ENCODE measurements around the gene HELQ. TPM values are rescaled to one million over a fixed set of nuclear protein-coding genes. Genes with fewer than 3 reads are reported as not detected.
A peak's percentile ranks its signal among the peaks of the same experiment; 100 is the strongest.

The HELQ gene
- total and polyA plus RNA-seq, 9 of the 15 experiments (the other 6 are each of a cell fraction or from before 2014, with no cell fraction given), result 3.5 to 15.2 (median 11.9) TPM

- TF ChIP-seq, protein P1, sequence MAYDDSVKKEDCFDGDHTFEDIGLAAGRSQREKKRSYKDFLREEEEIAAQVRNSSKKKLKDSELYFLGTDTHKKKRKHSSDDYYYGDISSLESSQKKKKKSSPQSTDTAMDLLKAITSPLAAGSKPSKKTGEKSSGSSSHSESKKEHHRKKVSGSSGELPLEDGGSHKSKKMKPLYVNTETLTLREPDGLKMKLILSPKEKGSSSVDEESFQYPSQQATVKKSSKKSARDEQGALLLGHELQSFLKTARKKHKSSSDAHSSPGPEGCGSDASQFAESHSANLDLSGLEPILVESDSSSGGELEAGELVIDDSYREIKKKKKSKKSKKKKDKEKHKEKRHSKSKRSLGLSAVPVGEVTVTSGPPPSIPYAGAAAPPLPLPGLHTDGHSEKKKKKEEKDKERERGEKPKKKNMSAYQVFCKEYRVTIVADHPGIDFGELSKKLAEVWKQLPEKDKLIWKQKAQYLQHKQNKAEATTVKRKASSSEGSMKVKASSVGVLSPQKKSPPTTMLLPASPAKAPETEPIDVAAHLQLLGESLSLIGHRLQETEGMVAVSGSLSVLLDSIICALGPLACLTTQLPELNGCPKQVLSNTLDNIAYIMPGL (CRISPR knock-in tag; IDR thresholded peaks at IDR 0.05), result no peak
- TF ChIP-seq, protein P2, sequence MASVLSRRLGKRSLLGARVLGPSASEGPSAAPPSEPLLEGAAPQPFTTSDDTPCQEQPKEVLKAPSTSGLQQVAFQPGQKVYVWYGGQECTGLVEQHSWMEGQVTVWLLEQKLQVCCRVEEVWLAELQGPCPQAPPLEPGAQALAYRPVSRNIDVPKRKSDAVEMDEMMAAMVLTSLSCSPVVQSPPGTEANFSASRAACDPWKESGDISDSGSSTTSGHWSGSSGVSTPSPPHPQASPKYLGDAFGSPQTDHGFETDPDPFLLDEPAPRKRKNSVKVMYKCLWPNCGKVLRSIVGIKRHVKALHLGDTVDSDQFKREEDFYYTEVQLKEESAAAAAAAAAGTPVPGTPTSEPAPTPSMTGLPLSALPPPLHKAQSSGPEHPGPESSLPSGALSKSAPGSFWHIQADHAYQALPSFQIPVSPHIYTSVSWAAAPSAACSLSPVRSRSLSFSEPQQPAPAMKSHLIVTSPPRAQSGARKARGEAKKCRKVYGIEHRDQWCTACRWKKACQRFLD (CRISPR knock-in tag; IDR thresholded peaks at IDR 0.05), result peak; percentile 87; the same call in 1 of the 2 replicates
- TF ChIP-seq, protein P3, sequence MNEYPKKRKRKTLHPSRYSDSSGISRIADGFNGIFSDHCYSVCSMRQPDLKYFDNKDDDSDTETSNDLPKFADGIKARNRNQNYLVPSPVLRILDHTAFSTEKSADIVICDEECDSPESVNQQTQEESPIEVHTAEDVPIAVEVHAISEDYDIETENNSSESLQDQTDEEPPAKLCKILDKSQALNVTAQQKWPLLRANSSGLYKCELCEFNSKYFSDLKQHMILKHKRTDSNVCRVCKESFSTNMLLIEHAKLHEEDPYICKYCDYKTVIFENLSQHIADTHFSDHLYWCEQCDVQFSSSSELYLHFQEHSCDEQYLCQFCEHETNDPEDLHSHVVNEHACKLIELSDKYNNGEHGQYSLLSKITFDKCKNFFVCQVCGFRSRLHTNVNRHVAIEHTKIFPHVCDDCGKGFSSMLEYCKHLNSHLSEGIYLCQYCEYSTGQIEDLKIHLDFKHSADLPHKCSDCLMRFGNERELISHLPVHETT (CRISPR knock-in tag; conservative IDR thresholded peaks at IDR 0.05 in 1 of 2, IDR thresholded peaks at IDR 0.05 in 1 of 2), result peak in 1 of 2 experiments; percentile 71; a peak in 1 of 4 replicates
- peak; percentile 2; the same call in 1 of the 2 replicates for TF ChIP-seq TEAD4 (IDR thresholded peaks at IDR 0.05; ENCODE audit: low read length)
- no peak for TF ChIP-seq TEAD4 (CRISPR knock-in tag; IDR thresholded peaks at IDR 0.05; ENCODE audit: borderline replicate concordance)
- TF ChIP-seq ZEB2 (IDR thresholded peaks at IDR 0.05), result peak; percentile 99
- 0 out of 4 replicates have a peak, but pooled peaks of 1 of the 2 experiments have one; percentile 30 for TF ChIP-seq FOXA3 (CRISPR knock-in tag; conservative IDR thresholded peaks at IDR 0.05 in 1 of 2, IDR thresholded peaks at IDR 0.05 in 1 of 2)
- TF ChIP-seq MAFF (IDR thresholded peaks at IDR 0.05; ENCODE audit: low read length), result peak; percentile 23
- TF ChIP-seq, protein P4, sequence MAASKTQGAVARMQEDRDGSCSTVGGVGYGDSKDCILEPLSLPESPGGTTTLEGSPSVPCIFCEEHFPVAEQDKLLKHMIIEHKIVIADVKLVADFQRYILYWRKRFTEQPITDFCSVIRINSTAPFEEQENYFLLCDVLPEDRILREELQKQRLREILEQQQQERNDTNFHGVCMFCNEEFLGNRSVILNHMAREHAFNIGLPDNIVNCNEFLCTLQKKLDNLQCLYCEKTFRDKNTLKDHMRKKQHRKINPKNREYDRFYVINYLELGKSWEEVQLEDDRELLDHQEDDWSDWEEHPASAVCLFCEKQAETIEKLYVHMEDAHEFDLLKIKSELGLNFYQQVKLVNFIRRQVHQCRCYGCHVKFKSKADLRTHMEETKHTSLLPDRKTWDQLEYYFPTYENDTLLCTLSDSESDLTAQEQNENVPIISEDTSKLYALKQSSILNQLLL (CRISPR knock-in tag; IDR thresholded peaks at IDR 0.05; ENCODE audit: borderline replicate concordance), result no peak
- peak; percentile 95 for TF ChIP-seq SP1 (CRISPR knock-in tag; IDR thresholded peaks at IDR 0.05)
- no peak; the same call in 1 of the 2 replicates for TF ChIP-seq CGGBP1 (CRISPR knock-in tag; IDR thresholded peaks at IDR 0.05)
- no peak for TF ChIP-seq WHSC1 (IDR thresholded peaks at IDR 0.05; ENCODE audit: low read length)
- TF ChIP-seq HNRNPUL1 (IDR thresholded peaks at IDR 0.05; ENCODE audit: low read length), result no peak
- no peak for TF ChIP-seq PREB (CRISPR knock-in tag; IDR thresholded peaks at IDR 0.05)
Measured at GRCh38 chr4:83455281-83456183, at the start of gene HELQ, which contains the start of gene MRPS18C (continued).

All from K562 (cell line).